ENCODE results near the gene PXDN. TPM values are rescaled to one million over a fixed set of nuclear protein-coding genes. Genes with fewer than 3 reads are reported as not detected.

PXDN gene
- total and polyA plus RNA-seq, 2 of the 4 experiments (the other 2 are of a cell fraction): 153 to 332 TPM

GRCh38 chr2:1709335-1709605, 35.0 kb downstream of the PXDN start:
- in situ Hi-C loops (cut with MboI; ENCODE audit: low sequenced_read_pairs): no loop called here
- Histone ChIP-seq H4K8ac (ENCODE audit: low read depth in 2 of 2, low read length in 2 of 2) (no peak overlapping the region), H3K79me1 (ENCODE audit: low read depth in 1 of 2, low read length in 2 of 2) (peaks cover 0 to 73% of the 10 kb centered on the region in 2 experiments), H2AFZ (replicated peaks; ENCODE audit: low read length, poor library complexity) (peak overlapping the region; percentile 40), H3K56ac (ENCODE audit: extremely low read depth, insufficient read depth, low read length) (no peak overlapping the region), H3K9me1 (ENCODE audit: insufficient read depth, low read length) (peaks cover 39% of the 10 kb centered on the region), H3K14ac (replicated peaks; ENCODE audit: low read depth, low read length) (no peak overlapping the region), H4K5ac (ENCODE audit: low read depth, low read length) (no peak overlapping the region), H3K4me3 (ENCODE audit: insufficient read depth, low read depth, low read length) (no peak overlapping the region), H3K27ac (ENCODE audit: insufficient read depth, low read length) (no peak overlapping the region), H4K20me1 (ENCODE audit: insufficient read depth, low read length) (peaks cover 89% of the 10 kb centered on the region), H2BK15ac (ENCODE audit: low read depth, low read length) (no peak overlapping the region), H3K27me3 (ENCODE audit: control insufficient read depth, insufficient read depth, low read length) (no peaks in the 10 kb centered on the region), H2BK5ac (ENCODE audit: low read depth, low read length, poor library complexity, severe bottlenecking) (no peak overlapping the region), H3K4ac (ENCODE audit: low read depth, low read length) (no peak overlapping the region), H3K4me1 (ENCODE audit: control insufficient read depth, insufficient read depth, low read length) (peaks cover 27% of the 10 kb centered on the region), H3K9me3 (ENCODE audit: control insufficient read depth, insufficient read depth, low read length) (no peaks in the 10 kb centered on the region), H3K36me3 (ENCODE audit: control insufficient read depth, insufficient read depth, low read length) (peaks cover 3% of the 10 kb centered on the region; the same call in 1 of the 2 replicates), H3K23ac (ENCODE audit: low read depth, low read length) (no peak overlapping the region), H4K91ac (ENCODE audit: insufficient read depth, low read depth, low read length) (no peak overlapping the region), H2AK9ac (replicated peaks; ENCODE audit: low read depth, low read length, poor library complexity) (no peak overlapping the region), H3K4me2 (ENCODE audit: low read depth, low read length) (no peak overlapping the region), H2AK5ac (ENCODE audit: low read depth, low read length) (0 out of 2 replicates have a peak overlapping the region, but pooled peaks have one; percentile 74), H2BK20ac (ENCODE audit: low read depth, low read length) (no peak overlapping the region), H3K9ac (ENCODE audit: low read depth, low read length) (no peak overlapping the region), H2BK120ac (ENCODE audit: low read depth, low read length) (no peak overlapping the region), H3K18ac (ENCODE audit: low read depth, low read length) (no peak overlapping the region)
- DNase-seq (no peak), ATAC-seq (ENCODE audit: low read depth) (no peak)
- intact Hi-C loops (cut with micrococcal nuclease): loop anchor here (5.0 kb wide), 1 partner anchor 33 kb away; the partner anchor contains the start of gene PXDN
- no peak for TF ChIP-seq MAZ (IDR thresholded peaks at IDR 0.05; ENCODE audit: borderline replicate concordance, low read depth, low read length)
- no peak for TF ChIP-seq SMC3 (IDR thresholded peaks at IDR 0.05; ENCODE audit: low read depth, low read length)
- POLR2A ChIA-PET (ENCODE audit: unreplicated experiment): no interaction called here
- no TSS peak for BruUV-seq (replicated peaks)
- 20% methylated on average over 1 of the region's 8 CpGs; no CpG with 5 or more reads in 1 of the 2 experiments for WGBS, 2 experiments (ENCODE audit: extremely low coverage in 2 of 2, insufficient read length in 1 of 2)
- dilution Hi-C loops (cut with HindIII; ENCODE audit: low sequenced_read_pairs, unreplicated experiment): no loop called here
- CTCF ChIA-PET: no interaction called here
